HL-60 (cell line): ENCODE data around the gene APLP2.

Experiments used
- CTCF ChIP-seq: IDR thresholded peaks from one replicate; pipeline ENCODE4 v1.5.1; 2011; ENCODE audit warnings: low read length, control low read depth, inconsistent platforms; ENCODE audit not compliant: insufficient read depth
- GABPA ChIP-seq: IDR thresholded peaks from 2 replicates; pipeline ENCODE4 v1.6.1; 2012; ENCODE audit warnings: low read depth
- POLR2AphosphoS5 ChIP-seq: IDR thresholded peaks from 2 replicates; pipeline ENCODE4 v1.6.1; 2012; ENCODE audit warnings: low read depth
- REST ChIP-seq: IDR thresholded peaks from 2 replicates; pipeline ENCODE4 v1.6.1; 2012; ENCODE audit warnings: low read depth; ENCODE audit not compliant: insufficient replicate concordance
- SPI1 ChIP-seq: IDR thresholded peaks from 2 replicates; pipeline ENCODE4 v1.6.1; 2012; ENCODE audit warnings: low read depth, mild to moderate bottlenecking, borderline replicate concordance

- peak; percentile 64 for TF ChIP-seq GABPA
- TF ChIP-seq REST = peak; percentile 62
- no peak for TF ChIP-seq CTCF
- peak; percentile 87 for TF ChIP-seq POLR2AphosphoS5
- no peak for TF ChIP-seq SPI1
These were observed at the start of gene APLP2 for GRCh38 chr11:130069659-130070108.
